CD4-positive, CD25-positive, alpha-beta regulatory T cell (primary cell): ENCODE data around the gene PPA2. TPM values are rescaled to one million over a fixed set of nuclear protein-coding genes. Genes with fewer than 3 reads are reported as not detected.

ENCODE experiments used
- ATAC-seq, 2 donors: fragments of 150-1000 bp; cut with Tn5 transposase; one replicate each; pipeline ENCODE4 v1.10.0; 2021; ENCODE audit warnings: low read depth in 2 of 2, moderate number of reproducible peaks in 2 of 2, moderate library complexity in 1 of 2
- DNase-seq, 3 donors: peaks; one replicate each; pipeline versions ENCODE4 v3.0.0 to v3.0.0-alpha.2; 2012 to 2022; ENCODE audit warnings: mixed read lengths in 1 of 3
- H3K27ac ChIP-seq: one replicate; pipeline ENCODE4 v1.7.0; 2013; ENCODE audit warnings: mild to moderate bottlenecking, low read length; ENCODE audit not compliant: insufficient read depth, poor library complexity, severe bottlenecking
- H3K27me3 ChIP-seq: one replicate; pipeline ENCODE4 v1.7.0; 2013; ENCODE audit warnings: low read length; ENCODE audit not compliant: control insufficient read depth, insufficient read depth
- H3K36me3 ChIP-seq: one replicate; pipeline ENCODE4 v1.7.0; 2013; ENCODE audit warnings: mild to moderate bottlenecking, low read length, moderate library complexity; ENCODE audit not compliant: control insufficient read depth, insufficient read depth
- H3K4me1 ChIP-seq: 2 replicates; pipeline ENCODE4 v1.7.0; 2013; ENCODE audit warnings: mild to moderate bottlenecking, low read length; ENCODE audit not compliant: insufficient read depth, control insufficient read depth, poor library complexity, severe bottlenecking
- H3K4me3 ChIP-seq: one replicate; pipeline ENCODE4 v1.7.0; 2013; ENCODE audit warnings: low read depth, mild to moderate bottlenecking, low read length, moderate library complexity
- H3K9me3 ChIP-seq, 2 experiments: 1 replicate in 1 of 2; 2 replicates in 1 of 2; pipeline ENCODE4 v1.7.0; 2013; ENCODE audit warnings: low read length in 2 of 2, mild to moderate bottlenecking in 1 of 2, moderate library complexity in 1 of 2; ENCODE audit not compliant: control insufficient read depth in 2 of 2
- H3K27ac Mint-ChIP-seq, 3 donors: one replicate each; pipeline ENCODE4 v1.8.0; 2020 to 2022; ENCODE audit warnings: mild to moderate bottlenecking in 3 of 3, mixed read lengths in 3 of 3, moderate library complexity in 2 of 3
- H3K27me3 Mint-ChIP-seq: one replicate; pipeline ENCODE4 v1.8.0; 2022; ENCODE audit warnings: mild to moderate bottlenecking, mixed read lengths
- H3K36me3 Mint-ChIP-seq: one replicate; pipeline ENCODE4 v1.8.0; 2020; ENCODE audit warnings: mixed read lengths
- H3K4me1 Mint-ChIP-seq, 4 donors: one replicate each; pipeline ENCODE4 v1.8.0; 2020 to 2022; ENCODE audit warnings: mixed read lengths in 4 of 4, mild to moderate bottlenecking in 1 of 4
- H3K4me3 Mint-ChIP-seq, 4 donors: one replicate each; pipeline ENCODE4 v1.8.0; 2020 to 2022; ENCODE audit warnings: mild to moderate bottlenecking in 4 of 4, mixed read lengths in 4 of 4, moderate library complexity in 3 of 4
- H3K9me3 Mint-ChIP-seq, 7 donors: one replicate each; pipeline ENCODE4 v1.8.0; 2020 to 2022; ENCODE audit warnings: mixed read lengths in 7 of 7, mild to moderate bottlenecking in 3 of 7, moderate library complexity in 2 of 7
- polyA plus RNA-seq, 4 donors: library from polyadenylated mRNA; unstranded; fragments of 300-500 nt; fragmentation: Illumina TruSeq; gene quantifications; one replicate each; pipeline ENCODE4 v1.2.3, GENCODE V29; 2021
- total RNA-seq: library from RNA; stranded (reverse); gene quantifications from one replicate; pipeline ENCODE4 v1.2.3, GENCODE V29; 2022

Gene PPA2
- total RNA-seq = 42.2 TPM
- 100 to 1,000 TPM in 3 of 4 donors, 10 to 100 TPM in 1; 91.1 to 126 (median 107) TPM for polyA plus RNA-seq

GRCh38 chr4:105473324-105474098 lies at the start of gene PPA2:
Gene PPA2 (minus strand): TSS chr4:105474062. CDS start chr4:105474050, 12 bp downstream.
- H3K9me3 ChIP-seq = no peaks in the 10 kb centered on the region
- H3K27ac ChIP-seq = peak within 1 kb of the TSS; percentile 97
- H3K9me3 Mint-ChIP-seq = no peaks in the 10 kb centered on the region
- H3K27ac Mint-ChIP-seq = peak within 1 kb of the TSS; percentile 96 to 99 (median 96)
- peaks cover 3% of the 10 kb centered on the region for H3K27me3 ChIP-seq
- peaks cover 26 to 48% (median 41%) of the 10 kb centered on the region in 4 donors for H3K4me1 Mint-ChIP-seq
- H3K36me3 ChIP-seq = no peaks in the 10 kb centered on the region
- H3K4me3 ChIP-seq = peak within 1 kb of the TSS; percentile 82
- peak; percentile 73 to 88 (median 83) for DNase-seq
- H3K27me3 Mint-ChIP-seq = peaks cover 9% of the 10 kb centered on the region
- peak; percentile 89 to 90 for ATAC-seq
- peaks cover 27% of the 10 kb centered on the region for H3K4me1 ChIP-seq
- no peaks in the 10 kb centered on the region for H3K36me3 Mint-ChIP-seq
- peak within 1 kb of the TSS; percentile 81 to 99 (median 98) for H3K4me3 Mint-ChIP-seq

- DNase-seq (peak in 1 of 3 donors; percentile 25), ATAC-seq (no peak)
- peaks cover 0 to 2% (median 0%) of the 10 kb centered on the region in 7 donors for H3K9me3 Mint-ChIP-seq
- H3K4me3 Mint-ChIP-seq = no peak overlapping the region
- Histone ChIP-seq H3K27ac (no peak overlapping the region), H3K4me3 (no peak overlapping the region), H3K4me1 (no peaks in the 10 kb centered on the region), H3K27me3 (no peaks in the 10 kb centered on the region), H3K9me3 (no peaks in the 10 kb centered on the region), H3K36me3 (no peaks in the 10 kb centered on the region)
- H3K4me1 Mint-ChIP-seq = no peaks in the 10 kb centered on the region
- no peaks in the 10 kb centered on the region for H3K36me3 Mint-ChIP-seq
- peaks cover 10% of the 10 kb centered on the region for H3K27me3 Mint-ChIP-seq
- H3K27ac Mint-ChIP-seq = no peak overlapping the region
These were observed 47.2 kb upstream of the PPA2 start for GRCh38 chr4:105520819-105521790.

- peaks cover 0 to 15% (median 5%) of the 10 kb centered on the region in 7 donors for H3K9me3 Mint-ChIP-seq
- Histone ChIP-seq H3K36me3 (no peaks in the 10 kb centered on the region), H3K4me3 (no peak overlapping the region), H3K9me3 (no peaks in the 10 kb centered on the region), H3K4me1 (no peaks in the 10 kb centered on the region), H3K27ac (no peak overlapping the region), H3K27me3 (no peaks in the 10 kb centered on the region)
- H3K36me3 Mint-ChIP-seq = no peaks in the 10 kb centered on the region
- H3K27me3 Mint-ChIP-seq = peaks cover 4% of the 10 kb centered on the region
- no peak overlapping the region for H3K4me3 Mint-ChIP-seq
- ATAC-seq (no peak), DNase-seq (no peak)
- no peaks in the 10 kb centered on the region for H3K4me1 Mint-ChIP-seq
- no peak overlapping the region for H3K27ac Mint-ChIP-seq
These were observed 36.4 kb upstream of the PPA2 start for GRCh38 chr4:105510245-105510644.

- no peaks in the 10 kb centered on the region for H3K36me3 Mint-ChIP-seq
- ATAC-seq (no peak), DNase-seq (no peak)
- Histone ChIP-seq H3K36me3 (no peaks in the 10 kb centered on the region), H3K27ac (no peak overlapping the region), H3K9me3 (no peaks in the 10 kb centered on the region), H3K4me1 (no peaks in the 10 kb centered on the region), H3K27me3 (no peaks in the 10 kb centered on the region), H3K4me3 (no peak overlapping the region)
- H3K4me1 Mint-ChIP-seq = no peaks in the 10 kb centered on the region
- H3K27me3 Mint-ChIP-seq = peaks cover 4% of the 10 kb centered on the region
- peaks cover 0 to 12% (median 5%) of the 10 kb centered on the region in 7 donors for H3K9me3 Mint-ChIP-seq
- H3K4me3 Mint-ChIP-seq = no peak overlapping the region
- no peak overlapping the region for H3K27ac Mint-ChIP-seq
These were observed 35.9 kb upstream of the PPA2 start for GRCh38 chr4:105509714-105510113.

GRCh38 chr4:105509291-105509690 lies 35.4 kb upstream of the PPA2 start:
- DNase-seq (no peak), ATAC-seq (no peak)
- Histone ChIP-seq H3K36me3 (no peaks in the 10 kb centered on the region), H3K27me3 (no peaks in the 10 kb centered on the region), H3K4me3 (no peak overlapping the region), H3K4me1 (no peaks in the 10 kb centered on the region), H3K9me3 (no peaks in the 10 kb centered on the region), H3K27ac (no peak overlapping the region)
- no peak overlapping the region for H3K27ac Mint-ChIP-seq
- no peak overlapping the region for H3K4me3 Mint-ChIP-seq
- peaks cover 4% of the 10 kb centered on the region for H3K27me3 Mint-ChIP-seq
- H3K36me3 Mint-ChIP-seq = no peaks in the 10 kb centered on the region
- H3K4me1 Mint-ChIP-seq = no peaks in the 10 kb centered on the region
- H3K9me3 Mint-ChIP-seq = peaks cover 0 to 10% (median 5%) of the 10 kb centered on the region in 7 donors

- Histone ChIP-seq H3K9me3 (no peaks in the 10 kb centered on the region), H3K4me1 (no peaks in the 10 kb centered on the region), H3K27me3 (no peaks in the 10 kb centered on the region), H3K36me3 (no peaks in the 10 kb centered on the region), H3K27ac (no peak overlapping the region), H3K4me3 (no peak overlapping the region)
- no peaks in the 10 kb centered on the region for H3K36me3 Mint-ChIP-seq
- DNase-seq (no peak), ATAC-seq (no peak)
- no peaks in the 10 kb centered on the region for H3K4me1 Mint-ChIP-seq
- no peak overlapping the region for H3K4me3 Mint-ChIP-seq
- H3K9me3 Mint-ChIP-seq = no peaks in the 10 kb centered on the region
- H3K27me3 Mint-ChIP-seq = no peaks in the 10 kb centered on the region
- no peak overlapping the region for H3K27ac Mint-ChIP-seq
These were observed 30.9 kb upstream of the PPA2 start for GRCh38 chr4:105504744-105505143.

GRCh38 chr4:105503484-105503883 lies 29.6 kb upstream of the PPA2 start:
- H3K4me3 Mint-ChIP-seq = no peak overlapping the region
- H3K27ac ChIP-seq = no peak overlapping the region

More at GRCh38 chr4:105503484-105503883, 29.6 kb upstream of the PPA2 start:
- ATAC-seq (no peak), DNase-seq (no peak)
- H3K27me3 ChIP-seq = no peaks in the 10 kb centered on the region
- H3K9me3 ChIP-seq = no peaks in the 10 kb centered on the region
- no peaks in the 10 kb centered on the region for H3K36me3 ChIP-seq
- no peaks in the 10 kb centered on the region for H3K4me1 ChIP-seq
- H3K27ac Mint-ChIP-seq = no peak overlapping the region
- H3K27me3 Mint-ChIP-seq = no peaks in the 10 kb centered on the region
- no peaks in the 10 kb centered on the region for H3K36me3 Mint-ChIP-seq
- no peaks in the 10 kb centered on the region for H3K4me1 Mint-ChIP-seq
- no peaks in the 10 kb centered on the region for H3K9me3 Mint-ChIP-seq
- H3K4me3 ChIP-seq = no peak overlapping the region
